T-helper 2 cell treated with Interferon-gamma antibody and Interleukin-4, amounts not matched to agents 5 μg/mL and 100 μg/mL, for 36 hours (primary cell): ENCODE data around the gene PTP4A2.

ENCODE experiments used
- DNase-seq: peaks from one replicate; pipeline ENCODE4 v3.0.0; 2021; ENCODE audit warnings: low spot score
- H3K27ac Mint-ChIP-seq: one replicate; pipeline ENCODE4 v1.8.0; 2021; ENCODE audit warnings: mild to moderate bottlenecking, mixed read lengths
- H3K27me3 Mint-ChIP-seq: one replicate; pipeline ENCODE4 v1.8.0; 2021; ENCODE audit warnings: low read depth, mixed read lengths
- H3K36me3 Mint-ChIP-seq: one replicate; pipeline ENCODE4 v1.8.0; 2021; ENCODE audit warnings: low read depth, mixed read lengths
- H3K4me1 Mint-ChIP-seq: one replicate; pipeline ENCODE4 v1.8.0; 2021; ENCODE audit warnings: low read depth, mixed read lengths
- H3K4me3 Mint-ChIP-seq: one replicate; pipeline ENCODE4 v1.8.0; 2022; ENCODE audit warnings: mild to moderate bottlenecking, moderate library complexity, mixed read lengths
- H3K9me3 Mint-ChIP-seq: one replicate; pipeline ENCODE4 v1.8.0; 2021; ENCODE audit warnings: mixed read lengths

The PTP4A2 gene

GRCh38 chr1:31938184-31938975, at the start of gene PTP4A2:
Gene PTP4A2 (minus strand): TSS chr1:31938368. CDS start chr1:31919065, 19,303 bp downstream.
- peaks cover 54% of the 10 kb centered on the region for H3K4me1 Mint-ChIP-seq
- peak; percentile 93 for DNase-seq
- H3K36me3 Mint-ChIP-seq: peaks cover 34% of the 10 kb centered on the region
- peak within 1 kb of the TSS; percentile 99 for H3K4me3 Mint-ChIP-seq
- H3K27me3 Mint-ChIP-seq: no peaks in the 10 kb centered on the region
- peak within 1 kb of the TSS; percentile 97 for H3K27ac Mint-ChIP-seq
- no peaks in the 10 kb centered on the region for H3K9me3 Mint-ChIP-seq

DNA sequence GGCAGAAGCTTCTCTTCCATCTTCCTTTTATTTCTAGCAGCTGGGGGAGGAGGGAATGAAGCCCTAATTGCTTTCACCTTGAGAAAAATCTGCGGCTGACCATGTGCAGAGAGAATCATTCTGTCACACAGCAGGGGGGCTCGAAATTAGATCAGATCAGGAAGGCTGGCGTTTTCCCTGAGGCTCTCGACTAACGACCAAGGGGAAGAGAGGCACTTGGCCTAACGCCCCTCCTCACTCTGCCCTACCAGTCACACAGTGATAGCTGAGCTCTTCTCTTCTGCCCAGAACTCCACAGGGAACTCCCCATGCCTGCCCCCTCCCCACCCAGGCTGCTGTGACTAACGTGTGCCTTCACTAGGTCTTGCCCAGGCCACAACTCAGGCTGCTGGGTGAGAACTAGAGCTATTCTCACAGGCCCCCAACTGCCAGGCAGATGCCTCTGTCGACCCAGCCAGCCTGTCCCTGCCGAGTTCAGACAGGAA, 49.0 kb upstream of the PTP4A2 start:
- Mint-ChIP-seq H3K4me3 (no peak overlapping the region), H3K36me3 (peaks cover 1% of the 10 kb centered on the region), H3K9me3 (no peaks in the 10 kb centered on the region), H3K27me3 (no peaks in the 10 kb centered on the region), H3K4me1 (peaks cover 37% of the 10 kb centered on the region), H3K27ac (no peak overlapping the region)
- DNase-seq: no peak

GRCh38 chr1:31985430-31985829, 47.3 kb upstream of the PTP4A2 start:
- no peaks in the 10 kb centered on the region for H3K9me3 Mint-ChIP-seq
- peaks cover 50% of the 10 kb centered on the region for H3K4me1 Mint-ChIP-seq
- peaks cover 1% of the 10 kb centered on the region for H3K36me3 Mint-ChIP-seq
- H3K27ac Mint-ChIP-seq: peak overlapping the region; percentile 70
- peak overlapping the region; percentile 25 for H3K4me3 Mint-ChIP-seq
- DNase-seq: no peak
- H3K27me3 Mint-ChIP-seq: no peaks in the 10 kb centered on the region

- peak; percentile 26 for DNase-seq
- H3K36me3 Mint-ChIP-seq: peaks cover 1% of the 10 kb centered on the region
- H3K4me1 Mint-ChIP-seq: peaks cover 44% of the 10 kb centered on the region
- H3K9me3 Mint-ChIP-seq: no peaks in the 10 kb centered on the region
- H3K4me3 Mint-ChIP-seq: peak overlapping the region; percentile 25
- H3K27me3 Mint-ChIP-seq: no peaks in the 10 kb centered on the region
- peak overlapping the region; percentile 70 for H3K27ac Mint-ChIP-seq
These were observed 46.5 kb upstream of the PTP4A2 start for GRCh38 chr1:31984419-31985347.

GRCh38 chr1:31981972-31982371, 43.8 kb upstream of the PTP4A2 start:
- Mint-ChIP-seq H3K27ac (peak overlapping the region; percentile 70), H3K9me3 (no peaks in the 10 kb centered on the region), H3K4me1 (peaks cover 42% of the 10 kb centered on the region), H3K27me3 (no peaks in the 10 kb centered on the region), H3K4me3 (peak overlapping the region; percentile 54), H3K36me3 (peaks cover 1% of the 10 kb centered on the region)
- no peak for DNase-seq

DNA sequence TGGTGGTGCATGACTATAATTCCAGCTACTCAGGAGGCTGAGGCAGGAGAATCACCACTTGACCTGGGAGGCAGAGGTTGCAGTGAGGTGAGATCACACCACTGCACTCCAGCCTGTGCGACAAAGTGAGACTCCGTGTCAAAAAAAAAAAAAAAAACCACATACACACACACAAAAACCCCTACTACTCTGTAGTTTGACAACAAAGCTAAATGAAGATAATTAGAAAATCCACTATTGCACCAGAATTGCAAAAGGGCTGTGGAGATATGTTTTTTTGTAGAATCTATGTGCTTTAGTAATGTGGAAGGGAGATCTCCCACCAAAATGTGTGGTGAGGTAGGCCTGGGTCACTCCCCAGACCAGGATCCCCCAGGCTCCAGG, 43.3 kb upstream of the PTP4A2 start:
- H3K36me3 Mint-ChIP-seq: peaks cover 1% of the 10 kb centered on the region
- H3K4me1 Mint-ChIP-seq: peaks cover 39% of the 10 kb centered on the region
- H3K4me3 Mint-ChIP-seq: peak overlapping the region; percentile 54
- no peak for DNase-seq
- no peaks in the 10 kb centered on the region for H3K9me3 Mint-ChIP-seq
- H3K27me3 Mint-ChIP-seq: no peaks in the 10 kb centered on the region
- H3K27ac Mint-ChIP-seq: peak overlapping the region; percentile 70

DNA sequence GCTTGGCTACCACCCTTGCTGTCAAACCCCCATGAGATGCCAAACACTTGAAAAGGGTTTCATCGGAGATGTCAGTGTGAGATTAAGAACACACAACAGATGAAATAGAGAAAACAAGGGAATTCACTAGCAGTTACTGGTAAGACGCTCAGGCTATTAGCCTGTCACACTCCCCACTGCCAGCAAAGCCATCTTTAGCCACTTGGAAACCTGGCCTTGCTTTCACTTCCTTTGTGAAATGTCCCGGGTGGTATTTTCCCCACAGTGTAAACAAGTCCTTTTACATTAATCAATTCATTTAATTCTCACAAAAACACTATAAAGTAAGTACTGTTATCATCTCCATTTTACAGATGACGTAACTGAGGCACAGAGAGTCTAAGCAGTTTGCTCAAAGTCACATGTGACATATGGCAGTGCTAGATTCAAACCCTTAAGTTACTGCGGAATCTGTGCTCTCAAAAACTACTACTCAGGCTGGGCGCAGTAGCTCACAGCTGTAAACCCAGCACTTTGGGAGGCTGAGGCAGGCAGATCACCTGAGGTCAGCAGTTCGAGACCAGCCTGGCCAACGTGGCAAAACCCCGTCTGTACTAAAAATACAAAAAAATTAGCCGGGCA, 42.8 kb upstream of the PTP4A2 start:
- Mint-ChIP-seq H3K9me3 (no peaks in the 10 kb centered on the region), H3K4me1 (peaks cover 39% of the 10 kb centered on the region), H3K36me3 (peaks cover 1% of the 10 kb centered on the region), H3K27ac (peak overlapping the region; percentile 70), H3K27me3 (no peaks in the 10 kb centered on the region), H3K4me3 (peak overlapping the region; percentile 54)
- DNase-seq: no peak

GRCh38 chr1:31978843-31979400, 40.8 kb upstream of the PTP4A2 start:
- H3K36me3 Mint-ChIP-seq: peaks cover 1% of the 10 kb centered on the region
- no peak overlapping the region for H3K4me3 Mint-ChIP-seq
- no peak for DNase-seq
- peaks cover 27% of the 10 kb centered on the region for H3K4me1 Mint-ChIP-seq
- no peak overlapping the region for H3K27ac Mint-ChIP-seq
- H3K27me3 Mint-ChIP-seq: no peaks in the 10 kb centered on the region
- H3K9me3 Mint-ChIP-seq: no peaks in the 10 kb centered on the region

DNA sequence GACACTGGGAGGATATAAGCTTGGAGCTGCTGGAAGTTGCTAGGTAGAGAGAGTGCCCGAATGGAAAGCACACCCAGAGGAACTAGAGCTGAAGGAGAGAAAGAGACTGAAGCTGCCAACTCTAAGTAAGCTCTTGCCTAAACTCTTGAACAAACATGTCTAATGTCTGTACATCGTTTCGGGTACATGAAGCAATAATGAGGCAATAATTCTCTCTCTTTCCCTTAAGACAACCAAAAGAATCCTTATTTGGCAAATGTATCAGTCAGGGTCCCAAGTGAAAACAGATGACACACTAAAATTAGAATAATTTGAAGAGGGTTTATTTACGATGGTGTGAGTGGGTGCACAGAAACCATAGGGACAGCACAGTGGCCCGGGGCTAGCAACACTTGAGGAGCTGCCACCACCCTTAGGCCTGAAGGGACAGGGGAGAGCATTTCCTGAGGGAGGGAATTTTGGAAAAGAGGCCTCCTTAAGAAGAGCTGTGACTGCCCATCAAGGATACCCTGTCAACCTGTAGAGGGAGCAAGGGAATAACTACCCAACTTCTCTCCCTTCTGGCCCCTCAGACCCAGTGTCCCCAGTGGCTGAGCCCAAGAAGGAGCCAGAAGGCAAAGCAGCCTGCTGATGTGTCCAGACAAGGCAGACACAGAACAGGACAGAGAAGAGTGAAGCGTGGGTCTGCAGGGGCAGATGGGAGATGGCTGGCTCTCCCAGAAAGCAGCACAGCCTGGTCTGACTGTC, 39.4 kb upstream of the PTP4A2 start:
- Mint-ChIP-seq H3K4me3 (no peak overlapping the region), H3K27me3 (no peaks in the 10 kb centered on the region), H3K27ac (no peak overlapping the region), H3K4me1 (peaks cover 18% of the 10 kb centered on the region), H3K36me3 (peaks cover 1% of the 10 kb centered on the region), H3K9me3 (no peaks in the 10 kb centered on the region)
- DNase-seq: no peak

- peaks cover 2% of the 10 kb centered on the region for H3K27me3 Mint-ChIP-seq
- DNase-seq: no peak
- no peak overlapping the region for H3K4me3 Mint-ChIP-seq
- no peaks in the 10 kb centered on the region for H3K36me3 Mint-ChIP-seq
- peaks cover 9% of the 10 kb centered on the region for H3K4me1 Mint-ChIP-seq
- no peak overlapping the region for H3K27ac Mint-ChIP-seq
- H3K9me3 Mint-ChIP-seq: no peaks in the 10 kb centered on the region
These were observed 38.2 kb upstream of the PTP4A2 start for GRCh38 chr1:31976401-31976800.

- H3K4me1 Mint-ChIP-seq: peaks cover 5% of the 10 kb centered on the region
- H3K4me3 Mint-ChIP-seq: no peak overlapping the region
- no peak for DNase-seq
- no peaks in the 10 kb centered on the region for H3K36me3 Mint-ChIP-seq
- no peak overlapping the region for H3K27ac Mint-ChIP-seq
- H3K9me3 Mint-ChIP-seq: no peaks in the 10 kb centered on the region
- H3K27me3 Mint-ChIP-seq: peaks cover 2% of the 10 kb centered on the region
These were observed 32.7 kb upstream of the PTP4A2 start for GRCh38 chr1:31970873-31971272.

GRCh38 chr1:31961536-31961935, 23.4 kb upstream of the PTP4A2 start:
- H3K27ac Mint-ChIP-seq: peak overlapping the region; percentile 81
- H3K4me1 Mint-ChIP-seq: peaks cover 58% of the 10 kb centered on the region
- H3K9me3 Mint-ChIP-seq: no peaks in the 10 kb centered on the region
- no peaks in the 10 kb centered on the region for H3K36me3 Mint-ChIP-seq
- H3K4me3 Mint-ChIP-seq: peak overlapping the region; percentile 47
- no peak for DNase-seq
- H3K27me3 Mint-ChIP-seq: no peaks in the 10 kb centered on the region
